NCI-H1417 (cell line): ENCODE data around the gene AKIRIN2.
A peak's percentile ranks its signal among the peaks of the same experiment; 100 is the strongest.

ENCODE experiments used
- DNase-seq, 3 experiments: peaks; one replicate each; lab custom pipeline; 2025; lab: John Stamatoyannopoulos, UW

AKIRIN2 gene

GRCh38 chr6:87701676-87702588 is at the start of gene AKIRIN2:
TSS of gene AKIRIN2 (minus strand) at chr6:87702233. CDS start at chr6:87701684, 549 bp downstream.
- peak; percentile 98 to 99 (median 98) for DNase-seq

- peak in 2 of 3 experiments; percentile 2 to 39 for DNase-seq
Measured at GRCh38 chr6:87747646-87748045, 45.6 kb upstream of the AKIRIN2 start.

GRCh38 chr6:87745966-87746721 is 44.1 kb upstream of the AKIRIN2 start:
- DNase-seq = no peak

- no peak for DNase-seq
Measured at GRCh38 chr6:87743454-87743853, 41.4 kb upstream of the AKIRIN2 start.

- DNase-seq = no peak
Measured at GRCh38 chr6:87742106-87742505, 40.1 kb upstream of the AKIRIN2 start.

- peak in 1 of 3 experiments; percentile 18 for DNase-seq
Measured at GRCh38 chr6:87741001-87741650, 39.1 kb upstream of the AKIRIN2 start.

GRCh38 chr6:87738744-87739143 is 36.7 kb upstream of the AKIRIN2 start:
- DNase-seq = no peak

- DNase-seq = no peak
Measured at GRCh38 chr6:87738000-87738399, 36.0 kb upstream of the AKIRIN2 start.

- no peak for DNase-seq
Measured at GRCh38 chr6:87736809-87737540, 34.9 kb upstream of the AKIRIN2 start.

- peak; percentile 11 to 73 (median 52) for DNase-seq
Measured at GRCh38 chr6:87731818-87732661, 30.0 kb upstream of the AKIRIN2 start.

- DNase-seq = no peak
Measured at GRCh38 chr6:87731080-87731479, 29.0 kb upstream of the AKIRIN2 start.

GRCh38 chr6:87729965-87730719 is 28.1 kb upstream of the AKIRIN2 start:
- DNase-seq = no peak

- DNase-seq = no peak
Measured at GRCh38 chr6:87728706-87729105, 26.7 kb upstream of the AKIRIN2 start.

GRCh38 chr6:87724983-87725811 is 23.2 kb upstream of the AKIRIN2 start:
- no peak for DNase-seq

- DNase-seq = peak in 1 of 3 experiments; percentile 16
Measured at GRCh38 chr6:87723170-87724078, 21.4 kb upstream of the AKIRIN2 start.

- DNase-seq = no peak
Measured at GRCh38 chr6:87722540-87723169, 20.6 kb upstream of the AKIRIN2 start.

- DNase-seq = no peak
Measured at GRCh38 chr6:87721311-87721710, 19.3 kb upstream of the AKIRIN2 start.
